ENCODE measurements around the gene TXK.

GRCh38 chr4:48022192-48022799 lies 111.8 kb downstream of the TXK start:
- TF ChIP-seq CHD4 (IDR thresholded peaks at IDR 0.05; ENCODE audit: borderline replicate concordance, low read length) (no peak), PHF8 (CRISPR knock-in tag; IDR thresholded peaks at IDR 0.05) (no peak), IRX3 (CRISPR knock-in tag; IDR thresholded peaks at IDR 0.05; ENCODE audit: borderline replicate concordance, low read depth) (no peak), FOXO1 (CRISPR knock-in tag; IDR thresholded peaks at IDR 0.05) (no peak), CTCF (CRISPR knock-in tag; IDR thresholded peaks at IDR 0.05) (no peak), ZBTB26 (CRISPR knock-in tag; IDR thresholded peaks at IDR 0.05; ENCODE audit: borderline replicate concordance) (no peak), YY1 (IDR thresholded peaks at IDR 0.05; ENCODE audit: insufficient read depth, insufficient replicate concordance, low read depth, low read length) (no peak), ARID2 (CRISPR knock-in tag; IDR thresholded peaks at IDR 0.05; ENCODE audit: borderline replicate concordance) (no peak), CREM (IDR thresholded peaks at IDR 0.05) (no peak), CREM (CRISPR knock-in tag; IDR thresholded peaks at IDR 0.05) (no peak)
- TF ChIP-seq, protein P1, sequence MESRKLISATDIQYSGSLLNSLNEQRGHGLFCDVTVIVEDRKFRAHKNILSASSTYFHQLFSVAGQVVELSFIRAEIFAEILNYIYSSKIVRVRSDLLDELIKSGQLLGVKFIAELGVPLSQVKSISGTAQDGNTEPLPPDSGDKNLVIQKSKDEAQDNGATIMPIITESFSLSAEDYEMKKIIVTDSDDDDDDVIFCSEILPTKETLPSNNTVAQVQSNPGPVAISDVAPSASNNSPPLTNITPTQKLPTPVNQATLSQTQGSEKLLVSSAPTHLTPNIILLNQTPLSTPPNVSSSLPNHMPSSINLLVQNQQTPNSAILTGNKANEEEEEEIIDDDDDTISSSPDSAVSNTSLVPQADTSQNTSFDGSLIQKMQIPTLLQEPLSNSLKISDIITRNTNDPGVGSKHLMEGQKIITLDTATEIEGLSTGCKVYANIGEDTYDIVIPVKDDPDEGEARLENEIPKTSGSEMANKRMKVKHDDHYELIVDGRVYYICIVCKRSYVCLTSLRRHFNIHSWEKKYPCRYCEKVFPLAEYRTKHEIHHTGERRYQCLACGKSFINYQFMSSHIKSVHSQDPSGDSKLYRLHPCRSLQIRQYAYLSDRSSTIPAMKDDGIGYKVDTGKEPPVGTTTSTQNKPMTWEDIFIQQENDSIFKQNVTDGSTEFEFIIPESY (CRISPR knock-in tag; IDR thresholded peaks at IDR 0.05): no peak
- TF ChIP-seq, protein P2, sequence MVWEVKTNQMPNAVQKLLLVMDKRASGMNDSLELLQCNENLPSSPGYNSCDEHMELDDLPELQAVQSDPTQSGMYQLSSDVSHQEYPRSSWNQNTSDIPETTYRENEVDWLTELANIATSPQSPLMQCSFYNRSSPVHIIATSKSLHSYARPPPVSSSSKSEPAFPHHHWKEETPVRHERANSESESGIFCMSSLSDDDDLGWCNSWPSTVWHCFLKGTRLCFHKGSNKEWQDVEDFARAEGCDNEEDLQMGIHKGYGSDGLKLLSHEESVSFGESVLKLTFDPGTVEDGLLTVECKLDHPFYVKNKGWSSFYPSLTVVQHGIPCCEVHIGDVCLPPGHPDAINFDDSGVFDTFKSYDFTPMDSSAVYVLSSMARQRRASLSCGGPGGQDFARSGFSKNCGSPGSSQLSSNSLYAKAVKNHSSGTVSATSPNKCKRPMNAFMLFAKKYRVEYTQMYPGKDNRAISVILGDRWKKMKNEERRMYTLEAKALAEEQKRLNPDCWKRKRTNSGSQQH (CRISPR knock-in tag; IDR thresholded peaks at IDR 0.05; ENCODE audit: low read depth): no peak
- TF ChIP-seq, protein P3, sequence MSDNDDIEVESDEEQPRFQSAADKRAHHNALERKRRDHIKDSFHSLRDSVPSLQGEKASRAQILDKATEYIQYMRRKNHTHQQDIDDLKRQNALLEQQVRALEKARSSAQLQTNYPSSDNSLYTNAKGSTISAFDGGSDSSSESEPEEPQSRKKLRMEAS (IDR thresholded peaks at IDR 0.05): no peak

Data from HepG2 (cell line).